GM21723 (cell line): Measurements from ENCODE around the gene POM121L12.

Experiments used
- ATAC-seq: cut with Tn5 transposase; IDR thresholded peaks from one replicate; pipeline ENCODE4 v1.9.1; 2021; ENCODE audit warnings: mild to moderate bottlenecking, moderate library complexity; ENCODE audit not compliant: unreplicated experiment

Gene POM121L12

GRCh38 chr7:53035499-53036412, at the start of gene POM121L12:
Gene POM121L12 (plus strand): TSS chr7:53035633. CDS start chr7:53035672, 39 bp downstream.
- ATAC-seq, result no peak

- ATAC-seq, result no peak
Observed at GRCh38 chr7:52992001-52992400, 43.4 kb upstream of the POM121L12 start.

- no peak for ATAC-seq
Observed at GRCh38 chr7:52992479-52993162, 42.8 kb upstream of the POM121L12 start.

- no peak for ATAC-seq
Observed at GRCh38 chr7:52995676-52996075, 39.8 kb upstream of the POM121L12 start.

- ATAC-seq, result no peak
Observed at GRCh38 chr7:53001221-53001620, 34.2 kb upstream of the POM121L12 start.

GRCh38 chr7:53002389-53002788, 33.0 kb upstream of the POM121L12 start:
- no peak for ATAC-seq

- ATAC-seq, result no peak
Observed at GRCh38 chr7:53003653-53004445, 31.6 kb upstream of the POM121L12 start.

- ATAC-seq, result no peak
Observed at GRCh38 chr7:53013925-53014324, 21.5 kb upstream of the POM121L12 start.

- no peak for ATAC-seq
Observed at GRCh38 chr7:53015463-53015862, 20.0 kb upstream of the POM121L12 start.

GRCh38 chr7:53022893-53023292, 12.5 kb upstream of the POM121L12 start:
- no peak for ATAC-seq

GRCh38 chr7:53048638-53049037, 13.2 kb downstream of the POM121L12 start:
- ATAC-seq, result no peak

- ATAC-seq, result no peak
Observed at GRCh38 chr7:53050433-53050832, 15.0 kb downstream of the POM121L12 start.

GRCh38 chr7:53059591-53059990, 24.2 kb downstream of the POM121L12 start:
- ATAC-seq, result no peak

- ATAC-seq, result no peak
Observed at GRCh38 chr7:53060066-53060465, 24.6 kb downstream of the POM121L12 start.

GRCh38 chr7:53062796-53063195, 27.4 kb downstream of the POM121L12 start:
- no peak for ATAC-seq

- ATAC-seq, result no peak
Observed at GRCh38 chr7:53068673-53069072, 33.2 kb downstream of the POM121L12 start.

- ATAC-seq, result no peak
Observed at GRCh38 chr7:53070883-53071282, 35.5 kb downstream of the POM121L12 start.
